MCF 10A (cell line): ENCODE measurements around the gene SARDH. TPM values are rescaled to one million over a fixed set of nuclear protein-coding genes. Genes with fewer than 3 reads are reported as not detected.
"Not testable (repeated sequence)": the region's sequence is repeated elsewhere in the genome, so short reads cannot be mapped to it uniquely, and the experiment has no call there.

Experiments
- BruUV-seq: library from RNA; stranded (reverse); fragments of 400-500 nt; replicated peaks from 2 replicates; lab custom pipeline; 2021; lab: Mats Ljungman, UMichigan
- CTCF ChIA-PET: fragments of 300-600 bp; sonication (Branson Sonifier 250); formaldehyde crosslinking; extraction: SDS; loops from one replicate; lab custom pipeline; 2021; ENCODE audit warnings: antibody characterized with exemption, inconsistent platforms; lab: Yijun Ruan, JAX
- POLR2A ChIA-PET: fragments of 300-600, 350-650 bp; sonication (Branson Sonifier 250); formaldehyde crosslinking; extraction: SDS; loops from one replicate; lab custom pipeline; 2020; ENCODE audit warnings: antibody characterized with exemption, inconsistent platforms; lab: Yijun Ruan, JAX
- DNase-seq: peaks from one replicate; pipeline ENCODE4 v3.0.0-alpha.2; 2018; ENCODE audit not compliant: unreplicated experiment
- H3K27ac Mint-ChIP-seq: one replicate; pipeline ENCODE4 v1.8.0; 2022; ENCODE audit warnings: mild to moderate bottlenecking, low read depth, mixed read lengths; ENCODE audit not compliant: unreplicated experiment
- H3K27me3 Mint-ChIP-seq: one replicate; pipeline ENCODE4 v1.8.0; 2022; ENCODE audit warnings: mixed read lengths; ENCODE audit not compliant: insufficient read depth, unreplicated experiment
- H3K36me3 Mint-ChIP-seq: one replicate; pipeline ENCODE4 v1.8.0; 2022; ENCODE audit warnings: mild to moderate bottlenecking, moderate library complexity, mixed read lengths; ENCODE audit not compliant: insufficient read depth, unreplicated experiment
- H3K4me1 Mint-ChIP-seq: one replicate; pipeline ENCODE4 v1.8.0; 2022; ENCODE audit warnings: mixed read lengths; ENCODE audit not compliant: insufficient read depth, unreplicated experiment
- H3K4me3 Mint-ChIP-seq: one replicate; pipeline ENCODE4 v1.8.0; 2022; ENCODE audit warnings: mild to moderate bottlenecking, moderate library complexity, mixed read lengths; ENCODE audit not compliant: unreplicated experiment
- H3K9me3 Mint-ChIP-seq: one replicate; pipeline ENCODE4 v1.8.0; 2022; ENCODE audit warnings: mixed read lengths; ENCODE audit not compliant: unreplicated experiment
- CTCF ChIP-seq: fragments of 200-600 bp; IDR thresholded peaks from one replicate; pipeline ENCODE4 v1.8.0; 2022; ENCODE audit warnings: antibody characterized with exemption, mild to moderate bottlenecking; ENCODE audit not compliant: unreplicated experiment
- intact Hi-C: fragments of 100-400 bp; cut with micrococcal nuclease; formaldehyde crosslinking; loops from 2 replicates; pipeline ENCODE4 v1.14.1; 2022
- total RNA-seq: library from RNA; stranded (reverse); gene quantifications from 2 replicates; pipeline ENCODE4 v1.2.3, GENCODE V29; 2022

The SARDH gene
- total RNA-seq, 1 experiment from 2014 or later = not detected

- POLR2A ChIA-PET = interaction anchor here (0.9 to 1.4 kb wide), 2 partner anchors 10 kb away, joined by 3 to 4 read pairs; no protein-coding TSS in a partner anchor
- Mint-ChIP-seq H3K9me3 (peaks cover 13% of the 10 kb centered on the region), H3K27me3 (peaks cover 27% of the 10 kb centered on the region), H3K36me3 (no peaks in the 10 kb centered on the region), H3K4me3 (no peak overlapping the region), H3K27ac (no peak overlapping the region), H3K4me1 (no peaks in the 10 kb centered on the region)
- no TSS peak for BruUV-seq
- CTCF ChIA-PET = interaction anchor here (0.7 to 0.8 kb wide), 2 partner anchors 140 to 363 kb away, joined by 3 to 4 read pairs; no protein-coding TSS in a partner anchor
- no peak for TF ChIP-seq CTCF
- DNase-seq = no peak
- intact Hi-C loops = no loop called here
Observed at GRCh38 chr9:133752739-133753446, 14.7 kb upstream of the SARDH start.

DNA sequence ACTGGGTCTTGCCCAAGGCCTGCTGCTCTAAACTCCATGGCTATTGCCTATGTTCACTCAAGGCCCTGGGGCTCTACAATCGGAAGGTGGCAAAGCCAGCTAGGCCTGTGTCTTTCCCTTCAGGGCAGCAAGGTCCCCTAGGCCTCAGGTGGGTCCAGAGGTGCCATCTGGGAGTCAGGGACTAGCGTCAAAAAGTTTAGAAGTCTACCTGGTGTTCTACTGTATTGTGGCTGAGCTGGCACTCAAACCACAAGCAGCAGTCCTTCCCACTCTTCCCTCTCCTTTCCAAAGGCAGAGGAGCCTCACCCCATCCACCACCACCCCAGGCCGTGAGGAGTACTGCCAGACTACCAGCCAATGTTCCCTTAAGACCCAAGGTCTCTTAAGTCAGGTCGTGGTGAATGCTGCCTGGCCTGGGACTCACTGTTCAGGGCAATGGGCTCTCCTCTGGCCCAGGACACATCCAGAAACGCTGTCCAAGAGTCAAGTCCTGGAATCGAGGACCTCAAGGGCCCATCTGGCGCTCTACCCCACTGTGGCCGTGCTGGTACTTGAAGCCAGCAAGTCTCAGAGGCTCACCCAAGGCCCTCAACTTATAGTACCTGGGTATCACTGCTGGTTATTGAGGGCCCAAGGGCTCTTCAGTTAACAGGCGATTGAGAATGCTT, 13.0 kb upstream of the SARDH start:
- ChIA-PET CTCF (interaction anchor here (0.5 to 1.2 kb wide), 2 partner anchors 8 to 50 kb away, joined by 3 to 6 read pairs; no protein-coding TSS in a partner anchor), POLR2A (interaction anchor here (1.0 kb wide), 1 partner anchor 134 kb away, joined by 3 read pairs; no protein-coding TSS in a partner anchor)
- BruUV-seq = no TSS peak
- peaks cover 45% of the 10 kb centered on the region for H3K27me3 Mint-ChIP-seq
- H3K36me3 Mint-ChIP-seq = no peaks in the 10 kb centered on the region
- TF ChIP-seq CTCF = no peak
- no peak overlapping the region for H3K27ac Mint-ChIP-seq
- H3K9me3 Mint-ChIP-seq = peaks cover 13% of the 10 kb centered on the region
- H3K4me3 Mint-ChIP-seq = no peak overlapping the region
- intact Hi-C loops = no loop called here
- DNase-seq = no peak
- no peaks in the 10 kb centered on the region for H3K4me1 Mint-ChIP-seq

GRCh38 chr9:133747309-133747708, 9.2 kb upstream of the SARDH start:
- Mint-ChIP-seq H3K4me3 (no peak overlapping the region), H3K4me1 (no peaks in the 10 kb centered on the region), H3K27ac (no peak overlapping the region), H3K36me3 (no peaks in the 10 kb centered on the region), H3K9me3 (peaks cover 6% of the 10 kb centered on the region), H3K27me3 (peaks cover 64% of the 10 kb centered on the region)
- ChIA-PET POLR2A (no interaction called here), CTCF (no interaction called here)
- DNase-seq = no peak
- BruUV-seq = no TSS peak
- no peak for TF ChIP-seq CTCF
- intact Hi-C loops = no loop called here

- BruUV-seq, H3K27ac Mint-ChIP-seq, H3K36me3 Mint-ChIP-seq, DNase-seq, H3K4me3 Mint-ChIP-seq, POLR2A ChIA-PET, H3K9me3 Mint-ChIP-seq, CTCF ChIA-PET, intact Hi-C loops, H3K4me1 Mint-ChIP-seq: not testable (repeated sequence)
- H3K27me3 Mint-ChIP-seq = peaks cover 55% of the 10 kb centered on the region
Observed at GRCh38 chr9:133744528-133744927, 6.4 kb upstream of the SARDH start.
